Iris pigment epithelial cell (primary cell): ENCODE data around the gene KCNB1.

Experiments
- DNase-seq: peaks from one replicate; pipeline ENCODE4 v3.0.0-alpha.2; 2011; ENCODE audit warnings: low read depth

KCNB1 gene

GRCh38 chr20:49469060-49469459 lies 13.4 kb downstream of the KCNB1 start:
- no peak for DNase-seq

DNA sequence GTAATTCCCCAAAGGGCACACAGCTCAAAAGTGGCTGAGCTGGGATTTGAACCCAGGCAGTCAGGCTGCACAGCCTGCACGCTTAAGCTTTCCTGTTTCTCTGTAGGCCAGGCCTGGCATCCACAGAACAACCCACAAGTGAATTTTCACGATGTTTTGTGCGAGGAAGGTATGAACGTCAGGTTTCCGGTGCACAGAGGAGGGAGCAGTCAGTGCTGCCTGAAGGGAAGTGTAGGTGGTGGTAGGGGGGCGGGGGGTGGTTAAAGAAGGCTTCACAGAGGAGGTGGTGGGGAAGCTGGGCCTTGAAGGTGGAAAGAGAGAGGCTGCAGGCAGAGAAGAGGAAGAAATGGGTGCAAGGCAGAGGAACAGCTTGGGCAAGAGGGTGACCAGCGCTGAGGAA lies 14.1 kb downstream of the KCNB1 start:
- no peak for DNase-seq

- DNase-seq, result no peak
Measured at GRCh38 chr20:49466114-49466912, 16.2 kb downstream of the KCNB1 start.

- no peak for DNase-seq
Measured at GRCh38 chr20:49464556-49464955, 17.9 kb downstream of the KCNB1 start.

DNA sequence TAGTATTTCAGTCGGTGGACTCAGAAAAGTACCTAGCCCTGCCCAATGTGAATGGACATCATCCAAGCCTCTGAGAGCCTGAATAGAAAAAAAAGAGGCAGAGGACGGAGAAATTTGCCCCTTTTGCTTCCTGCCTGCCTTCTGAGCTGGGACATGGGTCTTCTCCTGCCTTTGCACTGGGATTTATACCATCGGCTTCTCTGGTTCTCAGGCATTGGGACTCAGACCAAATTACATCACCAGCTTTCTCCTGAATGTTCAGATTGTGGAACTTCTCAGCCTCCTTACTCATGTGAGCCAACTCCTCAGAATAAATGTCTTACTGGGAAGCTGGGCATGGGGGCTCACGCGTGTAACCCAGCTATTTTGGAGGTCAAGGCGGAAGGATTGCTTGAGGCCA lies 19.8 kb downstream of the KCNB1 start:
- DNase-seq, result no peak

DNA sequence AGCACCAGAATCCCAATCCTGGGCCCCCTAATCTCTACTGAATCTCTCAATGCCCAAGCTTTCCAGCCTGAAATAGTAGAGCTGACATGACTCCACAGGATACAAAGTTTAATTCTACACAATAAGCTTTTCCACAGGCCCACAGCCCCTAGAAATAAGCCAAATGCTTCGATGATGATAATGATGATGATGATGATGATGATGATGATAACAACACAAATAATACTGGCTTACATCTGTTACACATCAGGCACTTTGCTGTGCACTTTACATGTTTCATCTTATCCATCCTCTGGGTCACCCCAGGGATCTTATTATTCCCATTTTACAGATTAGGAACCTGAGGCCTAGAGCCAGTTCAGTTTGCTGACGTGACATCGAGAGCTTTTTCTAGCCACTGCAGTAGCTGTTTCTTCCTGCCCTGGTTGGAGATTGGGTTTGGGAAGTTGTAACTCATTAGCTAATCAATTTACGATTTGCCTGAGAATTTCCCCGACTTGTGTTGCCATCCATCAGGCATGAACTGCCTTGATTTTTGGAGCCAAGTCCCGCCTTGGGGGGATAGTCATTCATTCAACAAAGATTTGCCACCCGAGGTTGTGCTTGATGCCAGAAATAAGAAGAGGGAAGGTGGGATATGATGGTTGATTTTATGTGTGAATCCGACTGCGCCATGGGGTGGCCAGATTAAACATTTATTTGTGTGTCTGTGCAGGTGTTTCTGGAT lies 20.4 kb downstream of the KCNB1 start:
- DNase-seq, result no peak

DNA sequence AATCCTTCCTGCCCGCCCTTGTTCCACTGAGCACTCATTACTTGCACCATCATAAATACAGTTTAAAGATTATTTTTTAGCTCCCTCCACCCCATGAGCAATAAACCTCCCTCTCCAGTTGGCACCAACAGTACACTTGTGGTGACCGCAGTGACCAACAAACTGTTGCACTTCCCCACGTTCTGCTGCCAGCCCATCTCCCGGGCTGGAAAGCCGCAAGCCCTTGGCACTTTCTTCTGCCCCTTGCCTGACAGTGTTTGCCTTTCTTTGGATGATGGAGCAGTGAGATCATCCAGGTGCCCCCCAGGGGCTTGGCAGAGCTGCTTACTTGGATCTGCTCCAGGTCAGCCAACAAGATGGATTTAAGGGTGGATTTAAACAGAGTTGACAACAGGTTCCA lies 21.6 kb downstream of the KCNB1 start:
- no peak for DNase-seq

DNA sequence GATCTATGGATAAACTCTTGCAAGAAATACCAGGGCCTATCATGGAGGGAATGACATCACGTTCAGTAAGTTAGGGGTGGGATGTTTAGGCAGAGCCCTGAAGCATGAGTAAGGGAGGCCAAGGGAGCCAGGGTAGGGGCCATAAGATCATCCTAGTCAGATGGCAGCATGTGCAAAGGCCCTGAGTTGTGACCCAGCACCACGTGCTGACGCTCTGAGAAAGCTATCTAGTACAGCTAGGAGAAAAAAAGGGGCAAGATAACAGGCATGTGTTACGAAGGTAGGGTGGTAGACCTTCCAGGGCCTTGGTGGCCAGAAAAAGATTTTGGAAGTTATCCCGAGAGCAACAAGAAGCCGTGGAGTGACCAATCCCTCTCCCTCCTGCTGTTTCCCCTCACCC lies 22.3 kb downstream of the KCNB1 start:
- DNase-seq, result no peak

DNA sequence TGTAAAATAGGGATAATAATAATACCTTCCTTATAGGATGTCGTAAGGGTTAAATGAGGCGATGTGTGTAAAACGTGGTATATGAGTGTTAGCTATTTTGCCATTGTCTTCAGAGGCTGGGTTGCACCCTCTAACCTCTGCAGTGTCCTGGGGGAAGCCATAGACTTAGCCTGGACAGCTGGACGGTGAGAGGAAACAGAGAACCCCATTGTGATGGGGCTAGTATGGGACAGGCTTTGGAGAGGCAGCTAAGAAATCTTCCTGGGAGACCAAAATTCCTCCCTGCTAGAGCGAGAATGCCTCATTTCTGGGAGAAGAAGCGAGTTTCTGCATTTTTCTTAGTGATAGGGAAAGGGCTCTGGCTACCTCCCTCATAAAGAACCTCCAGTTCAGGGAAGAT lies 22.8 kb downstream of the KCNB1 start:
- DNase-seq, result no peak

DNA sequence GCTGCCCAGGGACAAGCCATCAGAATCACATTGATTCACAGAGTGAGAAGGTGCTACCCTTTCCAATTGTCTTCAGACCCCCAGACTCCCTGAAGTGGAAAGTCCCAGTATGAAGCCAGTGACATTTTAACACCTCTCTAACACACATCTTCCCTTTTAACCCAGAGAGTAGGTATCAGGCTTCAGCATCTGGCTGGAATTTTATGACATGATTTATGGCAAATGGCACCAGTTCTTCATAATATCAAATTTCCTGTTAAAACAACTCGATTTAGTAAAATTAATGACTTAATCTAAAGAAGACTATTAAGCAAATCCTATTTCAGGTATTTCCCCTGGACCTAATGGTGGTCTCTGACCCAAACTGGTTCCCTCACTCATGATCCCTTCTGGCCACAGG lies 25.0 kb downstream of the KCNB1 start:
- no peak for DNase-seq

DNA sequence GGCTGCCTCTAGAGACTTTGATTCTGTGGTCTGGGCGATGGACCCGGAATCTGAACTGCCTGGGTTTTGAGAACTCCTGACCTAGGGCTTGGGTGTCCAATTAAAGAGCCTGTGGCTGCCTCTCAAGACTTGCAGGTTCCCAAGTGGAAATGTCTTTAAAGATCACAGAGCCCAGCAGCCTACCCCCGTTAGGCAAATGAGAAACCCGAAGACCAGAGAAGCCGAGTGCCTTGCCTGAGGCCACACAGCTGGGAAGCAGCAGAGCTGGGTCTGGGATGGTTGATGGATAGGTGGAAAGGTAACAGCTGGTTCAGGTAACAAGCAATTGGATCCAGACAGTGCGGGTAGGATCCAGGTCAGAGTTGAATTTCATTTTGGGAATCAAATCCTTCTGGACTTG lies 25.8 kb downstream of the KCNB1 start:
- DNase-seq, result no peak

- DNase-seq, result no peak
Measured at GRCh38 chr20:49455691-49456090, 26.8 kb downstream of the KCNB1 start.

GRCh38 chr20:49452011-49452482 lies 30.4 kb downstream of the KCNB1 start:
- DNase-seq, result no peak

GRCh38 chr20:49450281-49450721 lies 32.2 kb downstream of the KCNB1 start:
- DNase-seq, result no peak

DNA sequence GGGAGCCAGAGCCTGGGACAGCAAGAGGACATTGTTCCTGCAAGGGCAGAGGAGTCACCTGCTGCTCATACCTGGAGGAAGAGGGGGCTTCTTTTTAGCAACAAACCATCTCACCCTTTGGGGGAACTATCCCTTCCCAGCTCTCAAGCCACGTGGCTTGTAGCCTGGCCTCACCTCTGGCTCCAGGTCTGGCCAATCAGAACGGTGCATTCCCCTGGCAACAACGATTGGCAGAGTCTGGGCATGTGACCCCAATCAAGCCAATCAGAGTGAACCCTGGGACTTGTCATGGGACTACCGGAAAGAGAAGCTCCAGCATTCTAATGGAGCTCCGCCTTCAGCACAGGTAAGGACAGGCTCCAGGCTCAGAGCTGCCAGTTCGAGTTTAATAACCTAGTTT lies 33.6 kb downstream of the KCNB1 start:
- no peak for DNase-seq

- no peak for DNase-seq
Measured at GRCh38 chr20:49447946-49448809, 34.3 kb downstream of the KCNB1 start.

- no peak for DNase-seq
Measured at GRCh38 chr20:49447364-49447763, 35.1 kb downstream of the KCNB1 start.

GRCh38 chr20:49446808-49447207 lies 35.7 kb downstream of the KCNB1 start:
- DNase-seq, result no peak

DNA sequence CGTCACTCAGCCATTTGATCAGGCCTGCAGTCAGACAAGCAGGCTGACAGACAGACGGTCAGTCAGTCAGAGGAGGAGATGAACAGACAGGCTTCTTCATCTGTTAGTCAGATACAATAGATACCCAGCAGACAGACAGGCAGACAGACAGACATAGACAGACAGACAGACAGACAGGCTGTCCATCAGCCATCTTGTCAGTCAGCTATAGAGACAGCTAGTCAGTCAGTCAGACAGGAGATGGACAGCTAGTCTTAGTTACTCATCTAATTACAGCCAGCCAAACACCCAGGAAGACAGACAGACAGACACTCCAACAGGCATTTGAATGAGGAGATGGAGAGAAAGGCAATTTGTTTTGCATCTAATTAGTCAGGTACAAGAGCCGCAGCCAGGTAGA lies 36.4 kb downstream of the KCNB1 start:
- no peak for DNase-seq

DNA sequence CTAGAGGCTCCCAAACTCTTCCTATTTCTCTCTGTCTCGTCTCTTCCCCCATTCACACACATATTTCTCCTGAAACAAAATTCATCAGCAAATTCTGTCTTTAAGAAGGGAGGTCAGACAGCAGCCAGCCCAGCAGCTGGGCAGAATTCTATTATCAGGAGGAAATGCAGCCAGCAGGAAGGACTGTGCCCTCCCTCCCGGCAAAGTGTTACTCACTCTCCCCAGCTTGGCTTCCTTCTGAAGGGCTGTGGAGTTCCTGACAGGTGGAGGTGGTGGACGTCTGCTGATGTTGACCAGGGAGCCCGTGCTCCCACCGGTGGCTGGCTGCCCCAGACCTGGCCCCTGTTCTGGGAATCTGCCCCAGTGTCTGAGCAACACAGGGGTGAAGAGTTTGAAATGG lies 37.3 kb downstream of the KCNB1 start:
- no peak for DNase-seq

- no peak for DNase-seq
Measured at GRCh38 chr20:49444553-49444990, 37.9 kb downstream of the KCNB1 start.

- no peak for DNase-seq
Measured at GRCh38 chr20:49437057-49437456, 45.4 kb downstream of the KCNB1 start.
